OCI-LY1 (cell line): ENCODE data around the gene C15orf62.
A peak's percentile ranks its signal among the peaks of the same experiment; 100 is the strongest.

Source experiments
- H2AFZ ChIP-seq: fragments of 200-600 bp; sonication (generic), shearing (Covaris generic); 2 replicates; pipeline ENCODE4 v1.6.0; 2014; ENCODE audit warnings: antibody characterized with exemption, mild to moderate bottlenecking, low read length
- H3F3A ChIP-seq: fragments of 200-600 bp; sonication (generic), shearing (Covaris generic); 2 replicates; pipeline ENCODE4 v1.6.0; 2014; ENCODE audit warnings: mild to moderate bottlenecking, antibody characterized with exemption, low read length, moderate library complexity; ENCODE audit not compliant: insufficient read depth
- H3K27ac ChIP-seq: fragments of 200-600 bp; sonication (generic); 2 replicates; pipeline ENCODE4 v1.5.1; 2014; ENCODE audit warnings: low read length, mixed run types, mild to moderate bottlenecking, low read depth; ENCODE audit not compliant: poor library complexity, severe bottlenecking
- H3K27me3 ChIP-seq: fragments of 200-600 bp; sonication (generic); 2 replicates; pipeline ENCODE4 v1.6.0; 2014; ENCODE audit warnings: antibody characterized with exemption, mild to moderate bottlenecking, low read length, moderate library complexity; ENCODE audit not compliant: insufficient read depth
- H3K36me3 ChIP-seq: fragments of 200-600 bp; sonication (generic); 2 replicates; pipeline ENCODE4 v1.6.1; 2014; ENCODE audit warnings: mild to moderate bottlenecking, antibody characterized with exemption, low read length, moderate library complexity, mixed read lengths; ENCODE audit not compliant: insufficient read depth
- H3K4me1 ChIP-seq: fragments of 200-600 bp; sonication (generic); 2 replicates; pipeline ENCODE4 v1.5.1; 2014; ENCODE audit warnings: mild to moderate bottlenecking, low read length, moderate library complexity; ENCODE audit not compliant: insufficient read depth, severe bottlenecking
- H3K4me2 ChIP-seq: fragments of 200-600 bp; sonication (generic), shearing (Covaris generic); 2 replicates; pipeline ENCODE4 v1.6.1; 2014; ENCODE audit warnings: low read length
- H3K4me3 ChIP-seq: fragments of 200-600 bp; sonication (generic); 2 replicates; pipeline ENCODE4 v1.5.1; 2014; ENCODE audit warnings: low read length, low read depth, mild to moderate bottlenecking, mixed read lengths; ENCODE audit not compliant: poor library complexity, severe bottlenecking
- H3K79me2 ChIP-seq: fragments of 200-600 bp; shearing (Covaris generic); 2 replicates; pipeline ENCODE4 v1.6.1; 2016; ENCODE audit warnings: mixed run types, low read length, mixed read lengths; ENCODE audit not compliant: insufficient read depth
- H3K9ac ChIP-seq: fragments of 200-600 bp; sonication (generic), shearing (Covaris generic); 2 replicates; pipeline ENCODE4 v1.6.1; 2014; ENCODE audit warnings: mild to moderate bottlenecking, low read length, mixed read lengths
- H3K9me2 ChIP-seq: fragments of 200-600 bp; sonication (generic), shearing (Covaris generic); 2 replicates; pipeline ENCODE4 v1.6.1; 2014; ENCODE audit warnings: low read depth, mild to moderate bottlenecking, low read length, mixed read lengths
- H3K9me3 ChIP-seq: fragments of 200-600 bp; shearing (Covaris generic); 2 replicates; pipeline ENCODE4 v1.6.1; 2014; ENCODE audit warnings: low read length, mixed read lengths
- H4K20me1 ChIP-seq: fragments of 200-600 bp; sonication (generic), shearing (Covaris generic); 2 replicates; pipeline ENCODE4 v1.6.0; 2016; ENCODE audit warnings: mild to moderate bottlenecking, low read length; ENCODE audit not compliant: insufficient read depth
- EZH2 ChIP-seq: fragments of 200-600 bp; sonication (generic), shearing (Covaris generic); IDR thresholded peaks from 2 replicates; pipeline ENCODE4 v1.8.0; 2017; ENCODE audit warnings: borderline replicate concordance, mixed run types, mild to moderate bottlenecking, antibody characterized with exemption, low read length, moderate library complexity, mixed read lengths
- TF ChIP-seq, protein P1 (sequence below): fragments of 200-600 bp; sonication (generic), shearing (Covaris generic); IDR thresholded peaks from 2 replicates; pipeline ENCODE4 v1.5.1; 2017; ENCODE audit warnings: mild to moderate bottlenecking, antibody characterized with exemption, low read length, moderate library complexity, mixed read lengths

C15orf62 gene

DNA sequence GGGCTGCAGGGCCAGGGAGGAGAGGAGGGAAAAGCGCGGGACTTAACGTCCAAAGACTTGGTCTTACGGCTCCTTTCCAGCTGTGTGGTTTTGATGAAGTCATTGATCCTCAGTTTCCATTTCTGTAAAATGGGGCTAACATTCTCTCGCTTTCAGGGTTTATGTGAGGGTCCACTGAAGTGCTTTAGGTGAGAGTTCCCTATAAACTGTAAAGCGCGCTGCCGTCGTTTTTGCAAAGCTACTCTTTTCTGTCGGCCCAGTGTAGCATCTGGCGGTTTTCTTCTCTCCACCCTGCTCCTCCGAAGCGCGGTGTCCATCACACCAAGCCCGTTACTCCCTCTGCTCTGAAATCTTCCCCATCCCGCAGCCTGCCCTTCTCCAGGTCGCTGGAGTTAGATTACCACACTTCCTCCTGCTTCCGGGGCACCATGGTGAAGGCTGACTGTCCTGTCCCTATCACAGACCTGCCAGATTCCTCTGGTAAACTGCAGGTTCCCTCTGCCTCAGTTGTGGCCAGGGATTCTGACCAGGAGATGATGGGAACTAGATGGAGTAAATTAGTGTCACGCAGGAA lies 38.2 kb downstream of the C15orf62 start:
- 0 out of 2 replicates have a peak, but pooled peaks cover 3% of the 10 kb centered on the region for H3K79me2 ChIP-seq
- H3K36me3 ChIP-seq: peaks cover 9% of the 10 kb centered on the region; the same call in 1 of the 2 replicates
- no peaks in the 10 kb centered on the region for H3K9me2 ChIP-seq
- no peak for TF ChIP-seq EZH2
- TF ChIP-seq, protein P1, sequence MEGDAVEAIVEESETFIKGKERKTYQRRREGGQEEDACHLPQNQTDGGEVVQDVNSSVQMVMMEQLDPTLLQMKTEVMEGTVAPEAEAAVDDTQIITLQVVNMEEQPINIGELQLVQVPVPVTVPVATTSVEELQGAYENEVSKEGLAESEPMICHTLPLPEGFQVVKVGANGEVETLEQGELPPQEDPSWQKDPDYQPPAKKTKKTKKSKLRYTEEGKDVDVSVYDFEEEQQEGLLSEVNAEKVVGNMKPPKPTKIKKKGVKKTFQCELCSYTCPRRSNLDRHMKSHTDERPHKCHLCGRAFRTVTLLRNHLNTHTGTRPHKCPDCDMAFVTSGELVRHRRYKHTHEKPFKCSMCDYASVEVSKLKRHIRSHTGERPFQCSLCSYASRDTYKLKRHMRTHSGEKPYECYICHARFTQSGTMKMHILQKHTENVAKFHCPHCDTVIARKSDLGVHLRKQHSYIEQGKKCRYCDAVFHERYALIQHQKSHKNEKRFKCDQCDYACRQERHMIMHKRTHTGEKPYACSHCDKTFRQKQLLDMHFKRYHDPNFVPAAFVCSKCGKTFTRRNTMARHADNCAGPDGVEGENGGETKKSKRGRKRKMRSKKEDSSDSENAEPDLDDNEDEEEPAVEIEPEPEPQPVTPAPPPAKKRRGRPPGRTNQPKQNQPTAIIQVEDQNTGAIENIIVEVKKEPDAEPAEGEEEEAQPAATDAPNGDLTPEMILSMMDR: no peak
- no peaks in the 10 kb centered on the region for H3F3A ChIP-seq
- H3K4me1 ChIP-seq: peaks cover 16% of the 10 kb centered on the region
- H4K20me1 ChIP-seq: no peaks in the 10 kb centered on the region
- peak overlapping the region; percentile 99 for H3K9ac ChIP-seq
- H3K27me3 ChIP-seq: no peaks in the 10 kb centered on the region
- H2AFZ ChIP-seq: no peak overlapping the region
- no peaks in the 10 kb centered on the region for H3K9me3 ChIP-seq
- H3K27ac ChIP-seq: peak overlapping the region; percentile 24
- H3K4me3 ChIP-seq: peak overlapping the region; percentile 95
- H3K4me2 ChIP-seq: peak overlapping the region; percentile 79

DNA sequence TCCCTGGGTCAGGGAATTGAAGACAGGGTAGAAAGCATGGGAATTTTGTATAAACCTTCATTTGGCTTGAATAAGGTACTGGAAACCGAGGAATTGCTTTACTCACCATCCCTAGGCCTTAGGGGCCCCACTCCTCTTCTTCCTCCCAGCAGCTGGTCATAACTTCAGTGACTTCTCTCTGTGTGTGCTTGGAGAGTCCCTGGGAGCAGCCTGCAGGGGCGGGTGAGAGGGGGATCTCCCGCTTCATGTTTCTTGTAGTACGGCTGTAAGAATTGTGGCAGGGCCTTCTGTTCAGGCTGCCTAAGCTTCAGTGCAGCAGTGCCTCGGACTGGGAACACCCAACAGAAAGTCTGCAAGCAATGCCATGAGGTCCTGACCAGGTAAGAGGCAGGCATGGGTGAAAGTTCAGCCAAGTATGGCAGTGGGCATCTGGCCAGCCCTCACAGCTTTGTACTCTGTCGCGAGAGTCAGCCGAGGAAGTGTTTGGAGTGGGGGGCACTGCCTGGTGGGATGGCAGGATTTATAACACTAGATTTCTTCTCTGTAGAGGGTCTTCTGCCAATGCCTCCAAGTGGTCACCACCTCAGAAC lies 39.2 kb downstream of the C15orf62 start:
- TF ChIP-seq, protein P1: no peak
- TF ChIP-seq EZH2: no peak
- Histone ChIP-seq H3K4me2 (no peak overlapping the region), H2AFZ (no peak overlapping the region), H3K9me2 (no peaks in the 10 kb centered on the region), H3K27me3 (no peaks in the 10 kb centered on the region), H3F3A (no peaks in the 10 kb centered on the region), H3K4me3 (no peak overlapping the region), H4K20me1 (no peaks in the 10 kb centered on the region), H3K27ac (no peak overlapping the region), H3K36me3 (peaks cover 13% of the 10 kb centered on the region; the same call in 1 of the 2 replicates), H3K4me1 (peaks cover 16% of the 10 kb centered on the region), H3K9ac (no peak overlapping the region), H3K9me3 (no peaks in the 10 kb centered on the region), H3K79me2 (0 out of 2 replicates have a peak, but pooled peaks cover 3% of the 10 kb centered on the region)

- no peaks in the 10 kb centered on the region for H4K20me1 ChIP-seq
- no peaks in the 10 kb centered on the region for H3K9me3 ChIP-seq
- no peak for TF ChIP-seq EZH2
- TF ChIP-seq, protein P1: no peak
- H3K9ac ChIP-seq: no peak overlapping the region
- no peaks in the 10 kb centered on the region for H3K27me3 ChIP-seq
- H3K4me3 ChIP-seq: no peak overlapping the region
- no peaks in the 10 kb centered on the region for H3F3A ChIP-seq
- H3K9me2 ChIP-seq: no peaks in the 10 kb centered on the region
- peaks cover 5% of the 10 kb centered on the region for H3K4me1 ChIP-seq
- H3K79me2 ChIP-seq: no peaks in the 10 kb centered on the region
- peaks cover 24% of the 10 kb centered on the region; the same call in 1 of the 2 replicates for H3K36me3 ChIP-seq
- no peak overlapping the region for H3K27ac ChIP-seq
- no peak overlapping the region for H2AFZ ChIP-seq
- H3K4me2 ChIP-seq: no peak overlapping the region
Measured at GRCh38 chr15:40812721-40813425, 43.1 kb downstream of the C15orf62 start.
